ENCODE data around the gene FAM219B.

GRCh38 chr15:74892931-74893330 lies 13.7 kb downstream of the FAM219B start:
- no peak for TF ChIP-seq POLR2A (IDR thresholded peaks at IDR 0.05)
- TF ChIP-seq CTCF (IDR thresholded peaks at IDR 0.05), result no peak
- no peak for TF ChIP-seq EP300 (IDR thresholded peaks at IDR 0.05; ENCODE audit: low read depth)
- TF ChIP-seq POLR2AphosphoS5 (IDR thresholded peaks at IDR 0.05), result no peak
